Brain microvascular endothelial cell (primary cell): Measurements from ENCODE around the gene PPP1R1A.

Experiments
- DNase-seq: peaks from one replicate; pipeline ENCODE4 v3.0.0-alpha.2; 2020
- H3K27ac ChIP-seq: fragments of 250-450 bp; sonication (Bioruptor Pico); 2 replicates; pipeline ENCODE4 v1.5.1; 2020; ENCODE audit warnings: mild to moderate bottlenecking, moderate library complexity
- H3K27me3 ChIP-seq: fragments of 250-450 bp; sonication (Bioruptor Pico); replicated peaks from 2 replicates; pipeline ENCODE4 v1.5.1; 2020; ENCODE audit warnings: mild to moderate bottlenecking
- H3K36me3 ChIP-seq: fragments of 250-450 bp; sonication (Bioruptor Pico); replicated peaks from 2 replicates; pipeline ENCODE4 v1.5.1; 2020; ENCODE audit warnings: mild to moderate bottlenecking
- H3K4me3 ChIP-seq: 2 replicates; pipeline ENCODE4 v1.5.1; 2011; ENCODE audit warnings: low read depth, mild to moderate bottlenecking, control low read depth, low read length, moderate library complexity
- in situ Hi-C: cut with HindIII; loops from 2 replicates; pipeline ENCODE4 v1.10.0; 2017; ENCODE audit warnings: low sequenced_read_pairs, low pct_ligation_motif_present
- TF ChIP-seq, protein P1 (sequence below): IDR thresholded peaks from 2 replicates; pipeline ENCODE4 v1.5.1; 2011; ENCODE audit warnings: low read depth, mild to moderate bottlenecking, moderate library complexity, low read length, control low read depth, inconsistent platforms; ENCODE audit errors: missing control alignments

Gene PPP1R1A, protein sequence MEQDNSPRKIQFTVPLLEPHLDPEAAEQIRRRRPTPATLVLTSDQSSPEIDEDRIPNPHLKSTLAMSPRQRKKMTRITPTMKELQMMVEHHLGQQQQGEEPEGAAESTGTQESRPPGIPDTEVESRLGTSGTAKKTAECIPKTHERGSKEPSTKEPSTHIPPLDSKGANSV

DNA sequence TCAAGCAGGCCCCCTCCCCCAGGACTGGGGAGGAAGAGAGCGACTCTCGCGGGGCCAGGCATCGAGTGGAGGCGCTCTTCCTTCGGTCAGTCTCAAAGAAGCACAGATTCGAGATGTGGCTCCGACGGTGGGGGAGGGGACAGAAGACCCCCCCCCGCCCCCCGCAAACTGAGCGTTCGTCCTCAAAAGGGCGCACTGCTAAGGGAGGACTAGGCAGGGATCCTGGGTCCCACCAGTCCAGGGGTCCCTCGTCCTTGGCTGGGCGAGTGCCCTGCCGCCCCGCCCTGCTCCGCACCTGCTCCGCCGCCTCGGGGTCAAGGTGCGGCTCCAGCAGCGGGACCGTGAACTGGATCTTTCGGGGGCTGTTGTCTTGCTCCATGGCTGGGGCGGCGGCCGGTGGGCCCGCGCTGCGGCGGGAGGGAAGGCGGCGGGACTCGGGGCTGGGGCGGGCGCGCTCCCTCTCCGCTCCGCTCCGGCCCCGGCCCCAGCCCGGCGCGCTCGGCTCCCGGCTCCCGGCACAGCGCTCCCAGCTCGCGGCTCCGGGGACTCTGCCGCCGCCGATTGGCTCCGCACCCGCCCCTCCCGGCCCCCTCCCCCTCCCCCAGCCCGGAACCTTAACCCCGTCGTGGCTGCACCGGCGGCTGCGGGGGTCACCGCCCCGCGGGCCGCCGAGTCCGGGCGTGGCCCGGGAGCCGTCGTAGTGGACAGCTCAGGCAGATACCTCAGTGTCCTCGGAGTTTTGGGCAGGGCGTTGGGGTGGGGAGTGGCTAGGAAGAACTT, at the start of gene PPP1R1A:
PPP1R1A (minus strand) TSS at position 550 of the 780 bp plus-strand sequence; CDS start at position 379, 171 bp downstream.
- Histone ChIP-seq H3K36me3 (no peaks in the 10 kb centered on the region), H3K27ac (no peak within 1 kb of the TSS), H3K27me3 (peaks cover 42% of the 10 kb centered on the region), H3K4me3 (no peak within 1 kb of the TSS)
- in situ Hi-C loops, result no loop called here
- no peak for DNase-seq
- TF ChIP-seq, protein P1, sequence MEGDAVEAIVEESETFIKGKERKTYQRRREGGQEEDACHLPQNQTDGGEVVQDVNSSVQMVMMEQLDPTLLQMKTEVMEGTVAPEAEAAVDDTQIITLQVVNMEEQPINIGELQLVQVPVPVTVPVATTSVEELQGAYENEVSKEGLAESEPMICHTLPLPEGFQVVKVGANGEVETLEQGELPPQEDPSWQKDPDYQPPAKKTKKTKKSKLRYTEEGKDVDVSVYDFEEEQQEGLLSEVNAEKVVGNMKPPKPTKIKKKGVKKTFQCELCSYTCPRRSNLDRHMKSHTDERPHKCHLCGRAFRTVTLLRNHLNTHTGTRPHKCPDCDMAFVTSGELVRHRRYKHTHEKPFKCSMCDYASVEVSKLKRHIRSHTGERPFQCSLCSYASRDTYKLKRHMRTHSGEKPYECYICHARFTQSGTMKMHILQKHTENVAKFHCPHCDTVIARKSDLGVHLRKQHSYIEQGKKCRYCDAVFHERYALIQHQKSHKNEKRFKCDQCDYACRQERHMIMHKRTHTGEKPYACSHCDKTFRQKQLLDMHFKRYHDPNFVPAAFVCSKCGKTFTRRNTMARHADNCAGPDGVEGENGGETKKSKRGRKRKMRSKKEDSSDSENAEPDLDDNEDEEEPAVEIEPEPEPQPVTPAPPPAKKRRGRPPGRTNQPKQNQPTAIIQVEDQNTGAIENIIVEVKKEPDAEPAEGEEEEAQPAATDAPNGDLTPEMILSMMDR, result no peak

DNA sequence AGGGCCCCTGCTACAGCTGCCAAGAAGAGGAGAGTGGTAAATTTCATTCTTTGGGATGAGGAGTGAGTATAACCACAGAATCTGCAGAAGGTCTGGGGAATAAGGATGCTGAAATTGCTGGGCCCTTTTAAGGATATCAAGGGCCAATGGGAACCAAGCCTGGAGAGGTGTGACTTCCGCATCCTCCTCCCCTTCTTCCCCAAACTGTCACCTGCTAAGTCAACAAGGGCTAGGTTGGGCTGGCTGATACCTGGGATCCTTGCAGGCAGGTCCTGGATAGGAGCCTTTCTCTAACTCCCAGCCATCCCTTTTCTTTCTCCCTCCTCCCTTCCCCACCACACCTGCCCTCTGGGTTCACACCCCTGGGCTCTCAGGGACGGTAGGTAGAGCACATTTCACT, 46.3 kb upstream of the PPP1R1A start, which contains the start of gene LACRT:
LACRT (minus strand) TSS at position 101 of the 400 bp plus-strand sequence; CDS start at position 47, 54 bp downstream.
- H3K27ac ChIP-seq, result no peak within 1 kb of the TSS
- no peak for DNase-seq
- in situ Hi-C loops, result no loop called here
- H3K4me3 ChIP-seq, result no peak within 1 kb of the TSS
- H3K36me3 ChIP-seq, result no peaks in the 10 kb centered on the region
- TF ChIP-seq, protein P1, result no peak
- no peaks in the 10 kb centered on the region for H3K27me3 ChIP-seq

DNA sequence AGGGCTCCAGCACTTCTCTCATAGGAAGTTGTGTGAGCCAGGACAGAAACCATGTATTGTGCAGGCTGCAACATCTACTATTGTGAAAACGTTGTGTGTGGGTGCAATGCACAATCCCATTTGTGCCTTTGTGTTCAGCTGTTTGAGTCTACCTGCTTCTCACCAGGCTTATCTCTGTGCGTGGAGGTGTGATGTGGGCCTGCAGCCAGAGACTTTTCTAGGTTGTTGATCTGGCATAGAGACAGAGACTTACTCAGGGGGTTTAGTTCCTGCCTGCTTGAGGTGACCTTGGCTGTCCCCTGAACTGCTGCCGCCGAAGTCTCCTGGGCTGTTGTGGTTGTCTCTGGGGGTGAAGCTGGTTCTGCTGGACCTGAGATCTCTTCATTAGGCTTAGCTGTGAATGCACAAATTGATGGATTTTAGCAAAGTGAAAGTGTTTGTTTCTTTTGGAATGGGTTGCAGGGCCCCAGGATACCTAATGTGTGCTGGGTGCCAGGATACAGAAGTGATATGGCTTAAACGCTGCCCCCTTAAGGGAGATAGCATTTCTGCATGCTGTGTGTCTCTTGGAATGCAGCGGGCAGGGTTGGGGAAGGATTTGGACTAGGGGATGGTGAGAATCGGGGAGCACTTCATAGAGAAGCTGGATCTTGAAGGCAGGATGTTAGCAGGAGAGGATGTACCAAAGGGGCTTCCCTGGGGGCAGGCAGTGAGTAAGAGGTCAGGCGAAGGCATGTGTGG, 43.7 kb upstream of the PPP1R1A start:
- TF ChIP-seq, protein P1, result peak; percentile 14
- Histone ChIP-seq H3K36me3 (no peaks in the 10 kb centered on the region), H3K4me3 (no peak overlapping the region), H3K27me3 (no peaks in the 10 kb centered on the region), H3K27ac (no peak overlapping the region)
- no peak for DNase-seq
- in situ Hi-C loops, result no loop called here

DNA sequence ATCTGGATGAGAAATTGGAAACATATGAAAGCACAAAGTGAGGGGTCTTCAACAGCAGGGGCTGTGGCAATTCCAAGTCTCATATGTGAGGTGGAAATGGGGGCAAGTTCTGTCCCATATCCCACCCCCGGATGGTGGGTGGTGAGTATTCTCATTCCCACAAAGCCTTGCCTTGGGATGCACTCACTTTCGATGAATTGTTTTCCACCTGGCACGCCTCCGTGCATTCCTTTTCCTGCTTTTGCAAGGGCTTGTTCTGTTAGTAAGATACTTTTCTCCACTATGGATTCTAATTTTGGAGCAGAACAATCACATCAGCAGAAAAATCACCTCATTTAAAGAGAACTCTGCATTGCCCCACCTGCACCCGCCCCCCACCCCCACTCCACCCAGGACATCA, 43.1 kb upstream of the PPP1R1A start:
- no peaks in the 10 kb centered on the region for H3K36me3 ChIP-seq
- in situ Hi-C loops, result no loop called here
- H3K4me3 ChIP-seq, result no peak overlapping the region
- H3K27ac ChIP-seq, result no peak overlapping the region
- H3K27me3 ChIP-seq, result no peaks in the 10 kb centered on the region
- TF ChIP-seq, protein P1, result no peak
- DNase-seq, result no peak

DNA sequence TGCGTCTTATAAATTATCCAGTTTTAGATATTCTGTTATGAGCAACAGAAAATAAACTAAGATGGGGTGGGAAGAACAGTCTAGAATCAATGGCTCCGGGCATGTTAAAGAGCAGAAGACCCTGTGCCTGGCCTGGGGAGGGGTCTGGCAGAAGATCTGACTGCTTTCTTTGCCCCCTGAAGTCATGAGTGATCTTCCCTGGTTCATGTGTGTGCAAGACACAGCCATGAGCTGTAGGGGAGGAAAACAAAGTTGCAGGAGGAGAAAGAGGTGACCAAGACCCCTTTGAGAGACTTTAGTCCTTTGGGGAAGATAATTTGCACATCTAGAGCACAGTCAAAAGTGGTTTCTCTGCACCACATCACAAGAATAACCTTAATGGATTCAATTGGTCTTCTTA, 41.5 kb upstream of the PPP1R1A start:
- TF ChIP-seq, protein P1, result no peak
- H3K27me3 ChIP-seq, result no peaks in the 10 kb centered on the region
- DNase-seq, result no peak
- no peaks in the 10 kb centered on the region for H3K36me3 ChIP-seq
- in situ Hi-C loops, result no loop called here
- no peak overlapping the region for H3K4me3 ChIP-seq
- no peak overlapping the region for H3K27ac ChIP-seq
